ENCODE data around the gene FKBP2. TPM values are rescaled to one million over a fixed set of nuclear protein-coding genes. Genes with fewer than 3 reads are reported as not detected.

The FKBP2 gene
- total RNA-seq, 1 experiment from 2014 or later: 73.4 TPM

DNA sequence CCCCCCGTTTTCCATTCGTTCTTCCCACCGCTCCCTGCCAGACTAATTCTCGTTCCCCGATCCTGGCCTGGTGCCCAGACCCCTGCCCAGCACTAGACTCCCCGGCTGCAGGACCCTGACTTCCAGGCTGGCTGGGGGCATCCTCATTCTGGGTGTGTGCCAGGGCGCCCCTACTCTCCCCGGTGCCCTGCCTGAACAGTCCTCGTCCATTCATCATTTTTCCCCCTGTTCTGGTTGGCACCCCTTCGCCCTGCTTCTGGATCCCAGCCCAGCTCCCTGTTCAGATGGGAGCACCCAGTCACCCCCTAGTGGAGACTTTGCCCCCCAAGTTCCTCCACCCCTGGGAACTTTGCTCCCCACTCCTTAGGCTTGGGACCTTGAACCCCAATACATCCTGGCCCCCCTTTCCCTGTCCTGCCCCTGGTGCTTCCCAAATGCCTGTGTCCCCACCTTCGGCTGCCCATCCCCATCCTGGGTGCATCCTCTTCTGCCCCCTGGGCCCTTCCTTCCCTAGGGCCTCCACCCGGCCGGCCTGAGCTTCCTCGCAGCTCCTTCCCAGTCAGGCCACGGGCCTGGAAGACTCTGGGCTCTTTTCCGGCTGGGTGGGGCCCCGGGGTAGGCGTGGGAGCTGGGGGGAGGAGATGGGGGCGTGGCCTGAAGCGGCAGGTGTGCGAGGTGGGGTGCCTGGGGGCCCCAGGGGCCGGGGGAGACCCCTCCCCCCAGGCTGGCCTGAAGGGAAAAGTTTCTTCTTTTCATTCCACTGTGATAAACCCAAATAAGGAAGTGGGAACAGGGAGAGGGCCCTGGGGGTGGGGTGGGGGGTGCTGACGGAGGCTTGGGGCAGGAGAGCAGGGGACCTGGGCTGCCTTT is 11.3 kb downstream of the FKBP2 start:
- Histone ChIP-seq H3K36me3 (peaks cover 38% of the 10 kb centered on the region), H3K9me3 (replicated peaks) (peaks cover 3% of the 10 kb centered on the region; the same call in 1 of the 2 replicates), H3K27me3 (replicated peaks) (no peaks in the 10 kb centered on the region), H3K4me3 (peak overlapping the region; percentile 95), H3K27ac (peak overlapping the region; percentile 37), H3K4me1 (replicated peaks) (peaks cover 34% of the 10 kb centered on the region)
- peak; percentile 57 to 74 for DNase-seq (ENCODE audit: low read depth in 1 of 2, low spot score in 2 of 2)

DNA sequence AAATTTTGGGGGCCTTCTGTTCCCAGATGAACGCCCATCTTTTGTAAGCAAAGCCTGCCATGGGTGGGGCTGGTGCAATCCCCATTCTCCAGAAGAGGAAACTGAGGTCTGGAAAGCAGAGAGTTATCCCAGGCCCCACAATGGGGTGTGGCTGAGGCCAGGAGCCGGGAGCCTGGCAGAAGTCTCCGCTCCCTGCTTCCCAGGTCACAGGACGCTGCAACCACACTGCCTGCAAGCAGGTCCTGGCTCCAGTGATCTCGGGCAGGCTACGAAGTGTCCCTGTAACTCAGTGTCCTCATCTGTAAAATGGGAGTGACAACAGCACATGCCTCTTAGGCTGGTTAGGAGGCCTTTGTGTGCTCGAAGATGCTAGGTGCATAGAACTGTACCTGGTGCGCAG is 12.1 kb downstream of the FKBP2 start:
- no peaks in the 10 kb centered on the region for H3K27me3 ChIP-seq (replicated peaks)
- peaks cover 3% of the 10 kb centered on the region; the same call in 1 of the 2 replicates for H3K9me3 ChIP-seq (replicated peaks)
- peaks cover 25% of the 10 kb centered on the region for H3K4me1 ChIP-seq (replicated peaks)
- H3K4me3 ChIP-seq: no peak overlapping the region; the same call in 1 of the 2 replicates
- peaks cover 46% of the 10 kb centered on the region for H3K36me3 ChIP-seq
- no peak for DNase-seq (ENCODE audit: low read depth in 1 of 2, low spot score in 2 of 2)
- no peak overlapping the region for H3K27ac ChIP-seq

DNA sequence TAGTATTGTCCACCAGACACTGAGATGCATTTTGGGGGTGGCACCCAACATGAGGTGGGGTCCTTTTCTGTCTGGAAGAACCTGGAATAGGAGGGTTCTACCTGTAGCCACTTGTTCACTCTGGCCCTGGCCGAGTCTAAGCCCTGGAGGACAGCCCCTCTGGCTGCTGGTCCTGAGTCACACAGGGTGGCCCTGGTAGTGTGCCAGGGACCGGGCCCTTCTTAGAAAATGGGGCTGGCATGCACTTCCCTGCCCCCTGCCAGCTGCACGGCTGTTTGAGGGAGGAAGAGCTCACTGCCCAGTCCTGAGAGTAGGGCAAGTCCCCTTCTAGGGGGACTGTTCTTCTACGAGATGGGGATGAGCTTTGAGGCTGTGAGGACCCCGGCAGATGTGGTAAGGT is 12.6 kb downstream of the FKBP2 start:
- no peaks in the 10 kb centered on the region for H3K27me3 ChIP-seq (replicated peaks)
- H3K4me1 ChIP-seq (replicated peaks): peaks cover 25% of the 10 kb centered on the region
- no peak overlapping the region for H3K4me3 ChIP-seq
- no peak for DNase-seq (ENCODE audit: low read depth in 1 of 2, low spot score in 2 of 2)
- peaks cover 3% of the 10 kb centered on the region; the same call in 1 of the 2 replicates for H3K9me3 ChIP-seq (replicated peaks)
- no peak overlapping the region for H3K27ac ChIP-seq
- peaks cover 51% of the 10 kb centered on the region for H3K36me3 ChIP-seq

DNA sequence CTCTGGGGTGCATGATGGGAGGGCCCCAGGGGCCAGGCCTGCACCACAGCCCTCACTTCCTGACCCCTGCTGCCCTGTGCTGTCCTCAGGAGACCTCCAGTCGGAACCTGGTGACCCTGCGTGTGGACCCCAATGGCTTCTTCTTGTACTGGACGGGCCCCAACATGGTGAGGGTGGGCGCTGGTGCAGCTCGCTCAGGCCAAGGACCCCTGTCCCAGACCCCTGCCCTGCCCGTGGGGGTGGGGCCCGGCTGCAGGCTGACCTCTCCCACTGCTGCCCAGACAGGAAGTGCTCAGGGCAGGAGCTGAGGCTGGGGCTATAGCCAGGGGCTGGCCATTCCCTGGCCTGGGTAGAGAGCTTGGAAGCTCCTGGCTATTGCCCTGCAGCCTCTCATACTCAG is 13.4 kb downstream of the FKBP2 start:
- peaks cover 3% of the 10 kb centered on the region; the same call in 1 of the 2 replicates for H3K9me3 ChIP-seq (replicated peaks)
- no peak overlapping the region for H3K4me3 ChIP-seq
- H3K4me1 ChIP-seq (replicated peaks): peaks cover 25% of the 10 kb centered on the region
- peaks cover 59% of the 10 kb centered on the region for H3K36me3 ChIP-seq
- no peak overlapping the region for H3K27ac ChIP-seq
- no peaks in the 10 kb centered on the region for H3K27me3 ChIP-seq (replicated peaks)
- no peak for DNase-seq (ENCODE audit: low read depth in 1 of 2, low spot score in 2 of 2)

DNA sequence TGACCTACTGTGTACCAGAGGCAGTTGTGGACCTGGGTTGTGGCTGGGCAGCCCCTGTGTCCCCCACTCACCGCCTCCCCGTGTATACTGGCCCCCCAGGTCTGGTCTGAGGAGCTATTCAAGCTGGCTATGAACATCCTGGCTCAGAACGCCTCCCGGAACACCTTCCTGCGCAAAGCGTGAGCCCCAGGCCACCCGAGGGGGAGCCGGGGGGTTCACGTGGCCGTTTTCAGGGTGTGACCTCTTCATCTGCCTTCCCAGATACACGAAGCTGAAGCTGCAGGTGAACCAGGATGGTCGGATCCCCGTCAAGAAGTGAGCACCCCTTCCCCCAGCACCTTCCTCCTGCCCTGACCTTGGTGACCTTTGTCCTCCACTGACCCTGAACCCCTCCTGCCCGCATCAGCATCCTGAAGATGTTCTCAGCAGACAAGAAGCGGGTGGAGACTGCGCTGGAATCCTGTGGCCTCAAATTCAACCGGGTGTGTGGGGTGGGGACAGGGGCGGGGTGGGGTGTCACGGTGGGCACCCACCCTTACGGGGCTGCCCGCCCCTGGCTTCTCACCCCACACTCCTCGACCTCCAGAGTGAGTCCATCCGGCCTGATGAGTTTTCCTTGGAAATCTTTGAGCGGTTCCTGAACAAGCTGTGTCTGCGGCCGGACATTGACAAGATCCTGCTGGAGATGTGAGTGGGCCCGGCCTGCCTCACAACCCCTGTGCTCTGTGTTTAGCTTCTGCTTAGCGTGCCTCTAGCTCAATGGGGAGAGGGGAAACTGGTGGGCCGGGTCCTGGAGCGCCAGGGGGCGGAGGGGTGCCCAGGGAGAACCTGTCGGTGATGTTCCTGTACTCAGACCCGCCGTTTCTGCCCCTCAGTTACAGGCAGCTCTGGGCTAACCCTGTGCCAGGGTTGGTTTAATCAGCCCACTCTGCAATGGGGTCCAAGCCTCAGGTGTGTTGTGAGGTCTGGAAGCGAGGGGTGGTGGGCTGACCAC is 14.5 kb downstream of the FKBP2 start:
- Histone ChIP-seq H3K9me3 (replicated peaks) (peaks cover 3% of the 10 kb centered on the region; the same call in 1 of the 2 replicates), H3K27ac (no peak overlapping the region), H3K4me1 (replicated peaks) (peaks cover 25% of the 10 kb centered on the region), H3K36me3 (peaks cover 70% of the 10 kb centered on the region), H3K27me3 (replicated peaks) (no peaks in the 10 kb centered on the region), H3K4me3 (no peak overlapping the region)
- no peak for DNase-seq (ENCODE audit: low read depth in 1 of 2, low spot score in 2 of 2)

DNA sequence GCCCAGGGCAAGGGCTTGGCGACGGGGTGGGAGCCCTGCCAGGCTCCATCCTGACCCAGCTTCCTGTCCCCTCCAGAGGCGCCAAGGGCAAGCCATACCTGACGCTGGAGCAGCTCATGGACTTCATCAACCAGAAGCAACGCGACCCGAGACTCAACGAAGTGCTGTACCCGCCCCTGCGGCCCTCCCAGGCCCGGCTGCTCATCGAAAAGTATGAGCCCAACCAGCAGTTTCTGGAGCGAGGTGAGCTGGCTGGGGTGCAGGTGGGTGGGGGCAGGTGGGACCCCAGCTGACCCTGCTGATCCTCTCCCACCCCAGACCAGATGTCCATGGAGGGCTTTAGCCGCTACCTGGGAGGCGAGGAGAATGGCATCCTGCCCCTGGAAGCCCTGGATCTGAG is 15.4 kb downstream of the FKBP2 start:
- H3K9me3 ChIP-seq (replicated peaks): peaks cover 3% of the 10 kb centered on the region; the same call in 1 of the 2 replicates
- no peak overlapping the region for H3K4me3 ChIP-seq
- no peak for DNase-seq (ENCODE audit: low read depth in 1 of 2, low spot score in 2 of 2)
- H3K4me1 ChIP-seq (replicated peaks): peaks cover 18% of the 10 kb centered on the region
- no peaks in the 10 kb centered on the region for H3K27me3 ChIP-seq (replicated peaks)
- H3K27ac ChIP-seq: no peak overlapping the region
- peaks cover 77% of the 10 kb centered on the region for H3K36me3 ChIP-seq

DNA sequence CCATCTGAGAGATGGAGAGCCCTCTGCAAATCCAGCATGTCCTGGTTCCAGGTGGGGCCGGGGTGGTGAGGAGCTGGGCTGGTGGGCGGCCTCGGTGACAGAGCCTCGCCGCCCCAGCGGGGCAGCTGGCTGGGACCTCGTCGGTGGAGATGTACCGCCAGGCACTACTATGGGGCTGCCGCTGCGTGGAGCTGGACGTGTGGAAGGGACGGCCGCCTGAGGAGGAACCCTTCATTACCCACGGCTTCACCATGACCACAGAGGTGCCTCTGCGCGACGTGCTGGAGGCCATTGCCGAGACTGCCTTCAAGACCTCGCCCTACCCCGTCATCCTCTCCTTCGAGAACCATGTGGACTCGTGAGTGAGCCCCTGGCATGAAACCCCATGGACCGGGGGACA is 17.5 kb downstream of the FKBP2 start:
- H3K9me3 ChIP-seq (replicated peaks): no peaks in the 10 kb centered on the region
- H3K4me1 ChIP-seq (replicated peaks): peaks cover 16% of the 10 kb centered on the region
- no peak overlapping the region for H3K4me3 ChIP-seq
- H3K36me3 ChIP-seq: peaks cover 90% of the 10 kb centered on the region
- H3K27ac ChIP-seq: no peak overlapping the region
- no peaks in the 10 kb centered on the region for H3K27me3 ChIP-seq (replicated peaks)
- no peak for DNase-seq (ENCODE audit: low read depth in 1 of 2, low spot score in 2 of 2)

DNA sequence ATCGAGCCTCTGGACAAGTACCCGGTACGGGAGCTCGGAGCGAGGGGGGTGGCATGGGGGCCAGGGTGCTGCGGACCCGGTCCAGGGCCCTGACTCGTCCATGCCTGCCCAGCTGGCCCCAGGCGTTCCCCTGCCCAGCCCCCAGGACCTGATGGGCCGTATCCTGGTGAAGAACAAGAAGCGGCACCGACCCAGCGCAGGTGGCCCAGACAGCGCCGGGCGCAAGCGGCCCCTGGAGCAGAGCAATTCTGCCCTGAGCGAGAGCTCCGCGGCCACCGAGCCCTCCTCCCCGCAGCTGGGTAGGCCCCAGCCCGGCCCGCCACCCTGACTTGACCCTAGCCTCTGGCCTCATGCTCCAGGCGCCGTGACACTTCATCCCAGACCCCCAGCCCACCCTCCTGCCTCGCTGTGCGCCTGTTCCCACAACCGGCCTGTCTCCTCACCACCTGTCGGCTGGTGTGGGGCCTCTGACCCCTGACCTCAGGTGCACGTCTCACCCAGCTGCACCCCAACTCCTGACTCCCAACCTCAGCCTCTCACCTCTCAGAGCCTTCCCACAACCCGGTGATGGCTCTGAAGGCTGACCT is 18.1 kb downstream of the FKBP2 start:
- no peak for DNase-seq (ENCODE audit: low read depth in 1 of 2, low spot score in 2 of 2)
- H3K27ac ChIP-seq: no peak overlapping the region
- H3K4me1 ChIP-seq (replicated peaks): peaks cover 19% of the 10 kb centered on the region
- H3K4me3 ChIP-seq: no peak overlapping the region
- peaks cover 97% of the 10 kb centered on the region for H3K36me3 ChIP-seq
- no peaks in the 10 kb centered on the region for H3K9me3 ChIP-seq (replicated peaks)
- no peaks in the 10 kb centered on the region for H3K27me3 ChIP-seq (replicated peaks)

DNA sequence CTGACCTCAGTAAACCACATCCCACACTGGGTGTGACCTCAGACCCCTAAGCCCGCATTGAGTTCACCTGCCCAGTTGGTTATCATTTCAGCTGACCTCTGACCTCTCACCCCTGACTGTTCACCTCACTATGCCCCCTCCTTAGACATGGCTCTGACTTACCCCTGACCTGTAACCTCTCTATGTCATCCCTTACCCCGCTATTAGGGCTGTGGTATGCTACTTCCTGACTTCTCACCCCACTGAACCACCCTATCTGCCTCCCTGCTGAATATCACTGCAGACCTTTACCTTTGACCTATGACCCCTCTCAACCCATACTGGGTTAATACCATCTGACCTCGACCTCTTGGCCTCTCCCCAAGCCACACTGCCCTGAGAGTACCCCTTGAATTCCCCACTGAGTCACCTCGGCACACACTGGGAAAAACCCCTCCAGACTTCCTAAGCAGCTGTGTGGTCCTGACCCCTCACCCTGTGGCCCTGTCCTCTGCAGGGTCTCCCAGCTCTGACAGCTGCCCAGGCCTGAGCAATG is 18.7 kb downstream of the FKBP2 start:
- no peak for DNase-seq (ENCODE audit: low read depth in 1 of 2, low spot score in 2 of 2)
- H3K9me3 ChIP-seq (replicated peaks): no peaks in the 10 kb centered on the region
- H3K27ac ChIP-seq: no peak overlapping the region
- H3K27me3 ChIP-seq (replicated peaks): no peaks in the 10 kb centered on the region
- peaks cover 97% of the 10 kb centered on the region for H3K36me3 ChIP-seq
- no peak overlapping the region for H3K4me3 ChIP-seq
- peaks cover 19% of the 10 kb centered on the region for H3K4me1 ChIP-seq (replicated peaks)

DNA sequence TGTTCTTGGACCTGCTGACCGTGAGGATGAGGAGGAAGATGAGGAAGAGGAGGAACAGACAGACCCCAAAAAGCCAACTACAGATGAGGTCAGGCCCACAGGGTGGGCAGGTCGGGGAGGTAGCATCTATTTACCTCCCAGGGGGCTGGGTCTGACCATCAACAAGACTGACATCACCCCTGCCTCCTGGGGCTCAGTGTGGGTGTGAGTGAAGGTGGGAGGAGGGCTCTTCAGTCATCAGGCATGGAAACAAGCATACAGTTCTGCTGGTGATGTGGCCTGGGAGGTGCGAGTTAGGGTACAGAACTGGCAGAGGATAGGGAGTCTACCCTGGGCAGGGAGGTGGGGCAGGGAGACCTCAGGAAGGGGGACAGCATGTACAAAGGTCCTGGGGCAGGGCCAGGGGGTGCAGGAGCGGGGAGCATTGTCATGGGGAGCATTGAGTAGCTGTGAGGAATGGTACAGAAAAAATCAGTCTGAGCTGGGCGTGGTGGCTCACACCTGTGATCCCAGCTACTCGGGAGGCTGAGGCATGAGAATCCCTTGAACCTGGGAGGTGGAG is 19.3 kb downstream of the FKBP2 start:
- no peaks in the 10 kb centered on the region for H3K9me3 ChIP-seq (replicated peaks)
- H3K4me1 ChIP-seq (replicated peaks): peaks cover 19% of the 10 kb centered on the region
- no peaks in the 10 kb centered on the region for H3K27me3 ChIP-seq (replicated peaks)
- H3K4me3 ChIP-seq: no peak overlapping the region
- no peak overlapping the region for H3K27ac ChIP-seq
- H3K36me3 ChIP-seq: peaks cover 93% of the 10 kb centered on the region
- no peak for DNase-seq (ENCODE audit: low read depth in 1 of 2, low spot score in 2 of 2)

DNA sequence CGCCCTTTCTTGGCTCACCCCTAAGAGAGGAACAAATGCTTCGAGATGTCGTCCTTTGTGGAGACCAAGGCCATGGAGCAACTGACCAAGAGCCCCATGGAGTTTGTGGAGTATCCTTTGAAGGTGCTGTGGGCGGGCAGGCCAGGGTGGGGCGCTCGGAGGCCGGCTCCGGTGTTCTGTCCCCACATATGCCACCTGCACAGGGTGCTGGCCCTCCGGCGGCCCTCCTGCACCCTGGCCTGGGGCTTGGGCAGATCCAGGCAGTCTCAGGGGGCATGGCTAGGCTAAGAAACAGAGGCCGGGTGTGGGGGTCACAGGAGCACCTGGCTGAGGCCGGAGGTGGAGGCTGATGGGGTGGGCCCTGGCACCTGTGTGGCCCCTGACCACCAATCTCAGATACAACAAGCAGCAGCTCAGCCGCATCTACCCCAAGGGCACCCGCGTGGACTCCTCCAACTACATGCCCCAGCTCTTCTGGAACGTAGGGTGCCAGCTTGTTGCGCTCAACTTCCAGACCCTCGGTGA is 20.7 kb downstream of the FKBP2 start:
- Histone ChIP-seq H3K27ac (no peak overlapping the region), H3K9me3 (replicated peaks) (no peaks in the 10 kb centered on the region), H3K36me3 (peaks cover 93% of the 10 kb centered on the region), H3K4me3 (no peak overlapping the region), H3K27me3 (replicated peaks) (no peaks in the 10 kb centered on the region), H3K4me1 (replicated peaks) (peaks cover 19% of the 10 kb centered on the region)
- no peak for DNase-seq (ENCODE audit: low read depth in 1 of 2, low spot score in 2 of 2)

DNA sequence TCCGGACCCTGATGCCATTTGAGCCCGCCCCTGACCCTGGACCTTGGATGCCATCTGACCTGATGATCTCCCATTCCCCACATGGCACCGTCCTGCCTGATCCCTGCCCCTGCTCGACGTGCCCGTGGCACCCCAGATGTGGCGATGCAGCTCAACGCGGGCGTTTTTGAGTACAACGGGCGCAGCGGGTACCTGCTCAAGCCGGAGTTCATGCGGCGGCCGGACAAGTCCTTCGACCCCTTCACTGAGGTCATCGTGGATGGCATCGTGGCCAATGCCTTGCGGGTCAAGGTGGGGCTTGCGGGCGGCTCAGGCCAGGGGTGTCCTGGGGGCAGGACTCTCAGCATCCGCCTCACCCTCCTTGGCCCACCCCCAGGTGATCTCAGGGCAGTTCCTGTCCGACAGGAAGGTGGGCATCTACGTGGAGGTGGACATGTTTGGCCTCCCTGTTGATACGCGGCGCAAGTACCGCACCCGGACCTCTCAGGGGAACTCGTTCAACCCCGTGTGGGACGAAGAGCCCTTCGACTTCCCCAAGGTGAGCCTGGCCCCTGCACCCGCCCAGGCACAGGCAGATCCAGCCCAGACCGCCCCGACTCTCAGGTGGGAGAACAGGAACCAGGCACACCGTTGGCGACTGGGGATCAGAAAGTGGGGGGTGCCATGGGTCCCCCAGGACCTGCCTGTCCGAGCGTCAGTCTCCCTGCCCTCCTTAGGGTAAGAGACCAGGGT is 21.5 kb downstream of the FKBP2 start:
- Histone ChIP-seq H3K27me3 (replicated peaks) (no peaks in the 10 kb centered on the region), H3K9me3 (replicated peaks) (no peaks in the 10 kb centered on the region), H3K4me3 (no peak overlapping the region), H3K36me3 (peaks cover 93% of the 10 kb centered on the region), H3K27ac (peak overlapping the region; percentile 21; the same call in 1 of the 2 replicates), H3K4me1 (replicated peaks) (peaks cover 19% of the 10 kb centered on the region)
- DNase-seq (ENCODE audit: low read depth in 1 of 2, low spot score in 2 of 2): no peak

Measured in SJSA1 (cell line).